Measurements from ENCODE around the gene KCTD13.
A peak's percentile ranks its signal among the peaks of the same experiment; 100 is the strongest.
"Not testable (repeated sequence)": the region's sequence is repeated elsewhere in the genome, so short reads cannot be mapped to it uniquely, and the experiment has no call there.

KCTD13 gene

DNA sequence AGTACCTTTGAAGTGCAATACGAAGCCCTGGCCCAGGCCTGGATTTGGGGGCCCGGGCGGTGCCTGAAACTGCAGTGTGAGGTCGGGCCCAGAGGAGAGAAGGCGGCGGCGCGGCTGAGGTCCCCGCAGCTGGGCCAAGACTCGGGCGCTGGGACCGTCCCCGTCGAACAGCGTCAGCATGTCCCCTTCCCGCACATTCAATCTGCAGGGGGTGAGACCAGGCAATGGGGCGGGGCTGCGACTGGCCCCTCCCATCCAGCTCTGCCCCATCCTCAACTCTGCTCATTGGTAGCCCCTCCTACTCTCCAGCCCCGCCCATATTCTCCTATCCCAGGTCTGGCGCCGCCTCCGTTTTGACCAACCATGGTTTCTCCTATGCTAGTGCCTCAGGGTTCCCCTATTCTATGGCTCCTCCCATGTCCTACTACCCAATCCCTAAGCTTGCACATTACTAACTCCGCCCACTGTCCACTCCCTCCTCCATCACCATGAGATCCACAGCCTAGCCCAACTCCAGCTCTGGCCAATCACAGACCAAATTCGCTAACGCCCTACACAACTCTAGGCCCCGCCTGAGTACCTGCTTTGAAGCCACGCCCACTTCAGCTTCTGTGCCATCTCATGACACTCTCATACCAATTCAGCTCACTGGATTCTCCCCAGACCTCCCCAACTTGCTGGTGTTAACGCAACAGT lies 48.6 kb downstream of the KCTD13 start:
- no peak for FAIRE-seq

DNA sequence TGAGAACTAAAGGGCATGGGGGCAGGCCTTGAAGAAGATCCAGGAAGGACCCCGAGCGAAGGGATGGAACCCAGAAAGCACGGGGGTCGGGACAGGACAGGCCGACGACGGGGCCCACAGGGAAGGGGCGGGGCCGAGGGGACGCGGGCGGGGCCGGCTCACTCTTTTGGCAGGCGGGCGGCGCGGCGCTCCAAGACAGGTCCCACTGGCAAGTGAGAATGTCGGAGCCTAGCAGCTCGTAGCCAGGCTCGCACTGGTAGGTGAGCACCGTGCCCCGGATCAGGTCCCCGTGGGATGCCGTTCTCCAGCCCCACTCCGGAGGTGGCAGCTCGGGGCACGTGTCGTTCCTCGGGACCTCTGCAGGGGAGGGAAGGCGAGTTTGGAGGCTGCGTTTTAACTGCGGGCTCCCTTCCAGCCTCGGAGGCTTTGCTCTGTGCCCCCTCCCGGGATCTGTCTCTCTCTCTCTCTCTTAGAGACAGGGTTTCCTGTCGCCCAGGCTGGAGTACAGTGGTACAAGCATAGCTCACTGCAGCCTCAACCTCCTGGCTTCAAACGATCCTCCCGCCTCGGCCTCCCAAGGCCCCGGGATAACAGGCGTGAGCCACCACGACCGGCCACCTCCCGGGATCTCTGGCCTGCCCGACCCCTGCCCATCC lies 49.3 kb downstream of the KCTD13 start:
- FAIRE-seq = no peak

GRCh38 chr16:29876217-29876593 lies 49.8 kb downstream of the KCTD13 start:
- FAIRE-seq = no peak

GRCh38 chr16:29875206-29875605 lies 50.8 kb downstream of the KCTD13 start:
- no peak for FAIRE-seq

DNA sequence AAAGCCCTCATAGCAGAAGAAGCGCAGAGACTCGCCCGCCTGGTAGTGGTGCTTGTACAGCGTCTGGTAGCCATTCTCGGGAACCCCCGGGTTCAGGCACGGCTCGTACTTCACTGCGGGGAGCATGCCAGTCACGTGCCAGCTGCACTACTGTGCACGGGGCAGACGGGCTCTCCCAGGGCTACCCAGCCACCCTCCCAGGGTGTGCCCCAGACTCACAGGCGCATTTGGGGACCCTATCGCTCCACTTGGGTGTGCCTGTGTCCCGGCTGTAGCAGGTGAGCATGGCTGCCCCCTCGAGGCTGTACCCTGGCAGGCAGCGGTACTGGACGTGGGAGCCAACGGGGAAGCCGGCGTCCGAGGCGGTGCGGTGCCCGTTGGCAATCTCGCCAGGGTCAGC lies 52.7 kb downstream of the KCTD13 start:
- no peak for FAIRE-seq

DNA sequence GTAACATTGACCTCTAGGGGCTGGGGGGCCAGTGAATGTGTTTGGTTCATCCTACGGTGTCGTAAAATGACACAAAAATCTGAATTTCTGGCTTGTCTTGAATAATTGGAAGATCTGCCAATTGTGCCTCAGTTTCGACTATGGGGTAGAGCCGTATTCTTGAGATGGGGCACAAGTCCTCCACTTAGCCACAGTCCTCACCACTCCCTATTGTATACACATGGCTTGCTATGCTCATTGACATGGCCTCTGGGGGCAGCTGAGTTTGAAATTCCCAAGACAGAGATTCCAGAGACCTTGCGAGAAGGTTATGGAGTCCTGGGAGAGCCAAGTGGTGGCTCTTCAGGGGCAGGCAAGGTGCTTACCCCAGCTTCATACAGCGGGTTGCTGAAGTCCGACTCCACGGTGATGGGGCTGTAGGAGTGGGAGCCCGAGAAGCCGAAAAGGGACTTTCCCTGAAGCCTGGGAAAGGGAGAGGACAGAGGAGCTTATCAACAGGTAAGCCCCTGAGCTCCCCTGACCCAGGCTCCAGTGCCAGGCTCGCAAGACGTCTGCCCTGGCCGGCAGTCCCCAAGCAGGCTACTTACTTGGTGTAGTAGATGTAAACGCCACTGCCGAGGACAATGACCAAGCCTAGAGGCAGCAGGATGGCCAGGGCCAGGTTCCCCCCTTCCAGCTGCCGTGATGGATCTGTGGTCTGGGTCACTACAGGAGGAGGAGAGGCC lies 54.0 kb downstream of the KCTD13 start:
- no peak for FAIRE-seq

DNA sequence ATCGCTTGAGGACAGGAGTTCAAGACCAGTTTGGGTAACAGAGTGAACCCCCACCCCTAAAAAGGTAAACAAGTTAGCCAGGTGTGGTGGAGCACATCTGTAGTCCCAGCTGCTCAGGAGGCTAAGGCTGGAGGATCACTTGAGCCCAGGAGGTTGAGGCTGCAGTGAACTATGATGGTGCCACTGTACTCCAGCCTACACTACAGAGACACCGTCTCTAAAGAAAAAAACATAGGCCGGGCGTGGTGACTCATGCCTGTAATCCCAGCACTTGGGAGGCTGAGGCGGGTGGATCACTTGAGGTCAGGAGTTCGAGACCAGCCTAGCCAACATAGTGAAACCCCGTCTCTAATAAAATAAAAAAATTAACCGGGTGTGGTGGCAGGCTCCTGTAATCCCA lies 57.0 kb downstream of the KCTD13 start:
- FAIRE-seq = not testable (repeated sequence)

DNA sequence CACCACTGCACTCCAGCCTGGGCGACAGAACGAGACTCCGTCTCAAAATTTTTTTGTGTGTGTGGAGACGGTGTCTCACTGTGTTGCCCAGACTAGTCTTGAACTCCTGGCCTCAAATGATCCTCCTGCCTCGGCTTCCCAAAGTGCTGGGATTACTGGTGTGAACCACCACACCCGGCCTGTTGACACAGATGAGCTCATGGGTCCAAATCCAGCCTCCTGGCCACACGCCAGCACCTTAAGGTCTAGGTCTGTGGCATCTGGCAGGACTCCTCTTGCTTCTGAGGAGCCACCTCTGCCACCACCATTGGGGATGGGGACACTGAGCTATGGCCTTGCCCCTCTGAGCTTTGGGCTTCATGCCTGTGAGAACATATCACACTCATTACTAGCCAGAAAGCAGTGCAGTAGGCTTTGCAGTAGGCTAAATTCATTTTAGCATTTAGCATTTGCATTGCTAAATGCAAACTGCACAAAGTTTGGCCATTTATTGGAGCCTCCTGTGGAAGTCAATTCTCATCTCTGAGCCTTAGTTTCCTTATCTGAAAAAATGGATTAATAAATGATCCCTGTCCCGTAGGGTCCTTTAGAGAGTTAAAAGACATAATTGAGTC lies 57.5 kb downstream of the KCTD13 start:
- no peak for FAIRE-seq

DNA sequence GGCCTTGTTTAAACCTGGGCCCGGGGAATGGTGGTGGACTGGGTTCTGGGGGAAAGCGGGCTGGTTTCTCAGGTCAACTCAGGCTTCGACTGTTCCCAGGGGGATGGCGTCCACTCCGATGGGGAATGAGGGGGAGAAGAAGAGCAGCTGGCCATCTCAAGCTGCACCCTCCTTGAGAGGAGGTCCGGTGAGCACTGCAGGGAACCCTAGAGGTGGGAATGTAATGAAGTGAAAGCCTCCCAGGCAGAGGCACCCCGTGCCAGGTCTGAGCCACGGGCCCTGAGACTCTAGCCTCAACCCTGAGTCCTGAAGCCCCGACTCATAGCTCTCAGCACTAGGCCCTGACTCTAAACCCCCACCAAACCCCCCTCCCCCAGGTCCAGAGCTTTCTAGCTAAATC lies 61.8 kb downstream of the KCTD13 start:
- no peak for FAIRE-seq

DNA sequence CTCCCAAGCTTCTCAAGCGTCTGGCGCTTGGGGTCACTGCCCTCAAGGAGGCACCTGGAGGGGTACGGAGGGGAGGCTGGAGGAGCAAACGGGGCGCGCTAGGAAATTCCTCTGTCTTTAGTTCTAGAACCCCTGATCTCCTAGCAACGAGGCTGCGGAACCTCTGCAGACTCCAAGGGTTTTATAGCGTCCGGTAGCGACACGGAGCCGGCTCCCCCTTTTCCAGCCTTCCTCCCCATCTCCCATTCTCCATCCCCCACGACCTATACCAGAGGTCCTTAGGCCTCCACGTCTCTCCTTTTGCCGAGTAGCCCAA lies 62.4 kb downstream of the KCTD13 start:
- FAIRE-seq = no peak

- FAIRE-seq = peak; percentile 83
These were observed 63.0 kb downstream of the KCTD13 start, which contains the start of gene CDIPT for GRCh38 chr16:29862884-29863668. Gene CDIPT (minus strand): TSS chr16:29863226. CDS start chr16:29862857, 369 bp downstream.

DNA sequence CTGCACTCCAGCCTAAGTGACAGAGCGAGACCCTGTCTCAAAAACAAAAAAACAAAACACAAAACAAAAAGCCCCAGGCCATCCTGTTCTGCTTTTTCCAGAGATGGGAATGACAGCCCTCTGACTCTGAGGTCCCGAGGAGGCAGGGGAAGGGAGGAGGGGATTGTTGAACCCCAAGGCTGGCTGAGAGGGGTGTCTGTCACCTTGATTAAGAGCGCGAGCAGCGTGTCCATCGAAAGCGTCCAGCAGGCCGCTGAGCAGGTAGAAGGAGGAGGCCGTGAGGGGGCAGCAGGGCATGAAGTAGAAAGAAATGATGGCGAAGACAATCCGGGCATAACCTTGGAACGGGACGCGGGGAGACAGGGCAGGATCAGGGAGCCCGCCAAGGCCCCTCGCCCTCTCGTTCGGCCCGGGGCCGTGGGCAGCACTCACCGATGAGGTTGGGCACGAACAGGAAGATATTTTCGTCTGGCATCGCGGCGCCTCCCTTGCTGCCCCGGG lies 63.6 kb downstream of the KCTD13 start:
- no peak for FAIRE-seq

GRCh38 chr16:29860218-29860617 lies 65.8 kb downstream of the KCTD13 start:
- FAIRE-seq = no peak

GRCh38 chr16:29858974-29859373 lies 67.1 kb downstream of the KCTD13 start:
- no peak for FAIRE-seq

- no peak for FAIRE-seq
These were observed 67.7 kb downstream of the KCTD13 start for GRCh38 chr16:29858149-29858849.

DNA sequence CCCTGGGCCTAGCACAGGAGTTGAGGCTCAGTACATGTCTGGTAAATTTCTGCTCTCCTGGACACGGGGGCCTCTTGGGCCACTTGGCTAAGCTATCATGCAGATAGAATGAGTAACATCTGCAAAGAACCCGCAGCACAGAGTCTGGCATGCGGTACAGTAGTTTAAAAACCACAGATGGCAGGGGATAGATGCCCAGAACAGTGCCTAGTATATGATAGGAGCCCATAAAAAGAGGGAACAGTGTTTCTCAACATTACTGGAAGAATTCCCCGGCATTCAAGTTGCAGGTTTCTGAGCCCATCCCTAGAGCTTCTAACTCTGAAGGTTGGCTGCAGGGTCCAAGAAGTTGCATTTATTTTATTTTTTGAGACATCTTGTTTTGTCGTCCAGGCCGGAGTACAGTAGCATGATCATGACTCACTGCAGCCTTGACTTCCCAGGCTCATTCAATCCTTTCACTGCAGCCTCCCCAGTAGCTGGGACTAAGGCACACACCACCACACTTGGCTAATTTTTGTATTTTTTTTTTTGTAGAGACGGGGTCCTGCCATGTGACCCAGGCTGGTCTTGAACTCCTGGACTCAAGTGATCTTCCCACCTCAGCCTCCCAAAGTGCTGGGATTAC lies 68.8 kb downstream of the KCTD13 start:
- FAIRE-seq = no peak
